IPS-11a (cell line): Measurements from ENCODE around the gene LSM12.
"Not testable (repeated sequence)": the region's sequence is repeated elsewhere in the genome, so short reads cannot be mapped to it uniquely, and the experiment has no call there.

Experiments used
- H3K4me3 ChIP-seq: one replicate; pipeline ENCODE4 v1.5.1; 2013; ENCODE audit warnings: low read depth, low read length, control low read depth

LSM12 gene

DNA sequence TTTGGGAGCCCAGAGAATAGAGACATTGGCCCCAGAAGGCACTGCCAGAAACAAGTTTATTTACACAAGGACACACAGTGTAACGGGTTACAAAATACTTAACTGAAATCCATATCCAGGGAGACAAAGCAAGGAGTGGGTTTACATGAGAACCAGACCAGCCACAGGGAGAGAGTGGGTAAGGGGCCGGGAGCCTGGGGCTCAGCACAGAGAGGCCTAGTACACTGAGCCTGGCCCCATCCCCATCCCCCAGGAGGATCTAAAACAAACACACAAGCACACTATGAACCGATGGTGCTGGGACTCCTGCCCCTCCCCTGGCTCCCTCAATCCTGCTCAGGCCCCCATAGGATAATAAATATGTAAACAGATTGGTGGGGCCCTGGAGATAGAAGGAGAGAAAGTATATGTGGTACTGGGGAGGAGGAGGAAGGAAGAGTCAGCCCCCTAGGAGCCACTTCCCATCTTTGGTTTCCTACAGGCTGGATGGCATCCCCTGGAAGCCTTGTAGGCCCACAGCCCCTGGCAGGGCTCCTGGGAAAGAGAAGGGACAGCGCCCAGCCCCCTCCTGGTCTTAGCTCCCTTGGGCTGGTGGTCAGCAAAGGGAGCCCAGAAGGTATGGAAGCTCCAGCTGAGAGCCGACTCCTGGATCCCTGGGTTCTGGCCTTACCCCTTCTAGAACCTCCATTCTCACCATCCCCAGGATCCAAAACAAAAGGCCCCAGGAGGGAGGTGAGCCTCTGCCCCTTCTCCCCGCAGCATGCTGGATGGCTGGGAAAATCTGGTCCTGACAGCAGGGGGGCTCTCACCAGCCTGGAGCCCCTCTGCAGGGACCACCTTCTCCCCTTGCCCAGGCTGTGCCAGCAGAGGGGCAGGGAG lies 10.5 kb upstream of the LSM12 start:
- H3K4me3 ChIP-seq: no peak overlapping the region

DNA sequence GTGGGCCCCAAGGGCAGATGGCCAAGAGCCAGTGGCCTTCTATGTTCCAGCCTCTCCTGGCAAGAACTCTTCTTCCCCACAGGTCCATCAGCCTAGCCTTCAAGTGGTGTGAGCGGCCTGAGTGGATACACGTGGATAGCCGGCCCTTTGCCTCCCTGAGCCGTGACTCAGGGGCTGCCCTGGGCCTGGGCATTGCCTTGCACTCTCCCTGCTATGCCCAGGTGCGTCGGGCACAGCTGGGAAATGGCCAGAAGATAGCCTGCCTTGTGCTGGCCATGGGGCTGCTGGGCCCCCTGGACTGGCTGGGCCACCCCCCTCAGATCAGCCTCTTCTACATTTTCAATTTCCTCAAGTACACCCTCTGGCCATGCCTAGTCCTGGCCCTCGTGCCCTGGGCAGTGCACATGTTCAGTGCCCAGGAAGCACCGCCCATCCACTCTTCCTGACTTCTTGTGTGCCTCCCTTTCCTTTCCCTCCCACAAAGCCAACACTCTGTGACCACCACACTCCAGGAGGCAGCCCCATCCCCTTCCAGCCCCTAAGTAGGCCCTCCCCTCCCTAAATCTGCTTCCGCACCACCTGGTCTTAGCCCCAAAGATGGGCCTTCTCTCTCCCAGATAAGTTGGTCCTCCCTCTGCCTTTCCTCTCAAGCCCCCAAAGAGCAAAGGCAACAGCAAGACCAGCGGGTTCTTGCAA lies 9.3 kb upstream of the LSM12 start:
- no peak overlapping the region for H3K4me3 ChIP-seq

DNA sequence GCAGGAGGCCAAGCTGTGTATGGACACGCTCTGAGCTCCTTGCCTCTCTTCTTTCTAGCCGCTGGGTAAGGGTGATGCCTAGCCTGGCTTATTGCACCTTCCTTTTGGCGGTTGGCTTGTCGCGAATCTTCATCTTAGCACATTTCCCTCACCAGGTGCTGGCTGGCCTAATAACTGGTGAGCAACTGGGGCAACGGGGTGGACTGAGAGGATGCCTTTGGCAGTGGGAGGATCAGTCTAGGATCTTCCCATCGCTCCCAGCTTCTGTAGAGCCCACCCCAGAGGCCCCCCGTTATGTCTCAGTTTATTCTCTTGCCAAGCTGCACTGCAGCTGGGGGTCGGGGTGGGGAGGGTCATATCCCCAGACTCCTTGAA lies 8.4 kb upstream of the LSM12 start:
- H3K4me3 ChIP-seq: no peak overlapping the region

DNA sequence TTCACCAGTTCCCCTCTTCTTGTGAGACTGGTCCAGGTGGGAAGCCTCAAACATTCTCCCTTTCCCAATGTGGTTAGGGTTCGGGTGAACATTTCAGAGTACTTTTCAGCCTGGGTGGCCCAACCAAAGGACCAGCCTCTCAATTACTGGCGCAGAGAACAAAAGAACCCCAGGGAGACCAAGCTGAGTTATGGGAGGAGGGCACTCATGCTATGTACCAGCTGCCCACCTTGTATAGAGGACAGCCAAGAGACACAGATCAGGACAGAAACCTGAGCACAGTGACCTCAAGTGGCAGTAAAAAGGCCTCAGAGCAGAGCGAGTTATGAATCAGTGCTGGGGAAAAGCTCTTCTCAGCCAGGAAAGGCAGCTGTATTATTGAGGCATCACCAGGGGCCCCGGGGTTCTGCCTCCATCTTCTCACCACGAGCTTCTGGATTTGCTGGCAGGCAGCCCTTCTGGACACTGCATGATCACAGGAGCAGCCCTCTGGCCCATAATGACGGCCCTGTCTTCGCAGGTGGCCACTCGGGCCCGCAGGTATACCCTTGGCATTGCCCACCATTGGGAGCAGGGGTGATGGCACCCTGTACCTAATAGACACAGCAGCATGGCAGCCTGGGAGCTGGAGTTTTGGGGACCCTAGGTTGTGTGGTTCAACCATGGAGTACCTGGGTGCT lies 7.9 kb upstream of the LSM12 start:
- no peak overlapping the region for H3K4me3 ChIP-seq

DNA sequence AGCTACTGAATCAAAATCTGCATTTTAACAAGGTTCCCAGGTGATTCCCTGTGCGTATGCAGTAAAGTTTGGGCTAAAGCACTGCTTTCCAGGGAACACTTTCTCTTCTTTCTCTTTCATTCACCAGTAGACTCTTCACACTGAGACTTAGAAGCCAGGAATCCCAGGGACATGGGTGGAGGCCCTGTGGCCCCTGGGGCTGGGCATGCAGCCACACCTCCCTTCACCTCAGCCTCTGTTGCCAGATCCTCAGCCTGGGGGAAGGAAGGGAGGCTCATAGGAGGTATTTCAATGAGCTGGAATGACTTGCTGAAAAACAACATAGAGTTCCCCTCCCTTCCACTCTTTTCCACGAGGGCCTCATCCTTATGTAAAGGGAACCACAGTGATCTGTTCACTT lies 5.3 kb upstream of the LSM12 start:
- H3K4me3 ChIP-seq: peak overlapping the region; percentile 94

DNA sequence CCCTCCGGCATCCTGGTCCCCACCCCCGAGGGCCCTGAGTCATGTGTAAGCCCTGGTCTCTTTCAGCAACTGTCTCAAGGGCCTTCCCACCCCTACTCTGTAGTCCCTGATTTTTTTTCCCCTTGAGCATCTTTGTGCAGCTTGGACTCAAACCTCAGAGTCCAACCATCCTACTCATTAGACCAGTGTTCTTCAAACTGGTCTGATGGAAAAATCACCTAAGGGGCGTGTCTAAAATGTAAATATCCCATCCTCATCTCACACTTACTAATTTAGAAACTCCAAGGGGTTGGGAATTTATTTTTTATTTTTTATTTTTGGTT lies 4.7 kb upstream of the LSM12 start:
- peak overlapping the region; percentile 94 for H3K4me3 ChIP-seq

DNA sequence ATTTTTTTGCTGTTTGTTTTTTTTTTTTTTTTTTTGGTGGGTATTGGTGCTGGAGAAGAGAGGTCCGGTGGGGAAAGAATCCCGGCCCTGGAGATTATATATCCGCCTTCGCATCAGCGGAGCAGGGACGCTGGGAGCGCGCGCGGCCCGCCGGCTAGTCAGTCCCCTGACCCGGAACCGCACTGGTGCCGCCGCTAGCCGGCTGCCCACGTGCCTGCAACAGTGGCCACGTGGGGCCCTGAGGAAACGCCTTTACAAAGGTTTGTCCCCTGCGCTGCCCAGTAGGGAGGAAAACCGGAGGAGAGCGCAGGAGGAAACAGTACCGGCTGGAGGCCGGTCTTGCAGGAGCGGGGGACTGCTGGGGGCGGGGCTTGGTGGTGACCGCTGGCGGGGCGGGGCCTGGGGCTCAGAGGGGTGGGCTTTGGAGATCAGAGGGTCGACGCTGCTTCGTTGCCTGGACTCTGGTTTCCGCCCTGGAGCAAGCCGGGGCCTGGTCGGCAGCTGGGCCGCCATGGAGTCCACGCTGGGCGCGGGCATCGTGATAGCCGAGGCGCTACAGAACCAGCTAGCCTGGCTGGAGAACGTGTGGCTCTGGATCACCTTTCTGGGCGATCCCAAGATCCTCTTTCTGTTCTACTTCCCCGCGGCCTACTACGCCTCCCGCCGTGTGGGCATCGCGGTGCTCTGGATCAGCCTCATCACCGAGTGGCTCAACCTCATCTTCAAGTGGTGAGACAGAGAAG lies 4.2 kb upstream of the LSM12 start, which contains the start of gene G6PC3:
G6PC3 (plus strand) TSS at position 281 of the 743 bp plus-strand sequence; CDS start at position 512, 231 bp downstream.
- peak within 1 kb of the TSS; percentile 94 for H3K4me3 ChIP-seq

DNA sequence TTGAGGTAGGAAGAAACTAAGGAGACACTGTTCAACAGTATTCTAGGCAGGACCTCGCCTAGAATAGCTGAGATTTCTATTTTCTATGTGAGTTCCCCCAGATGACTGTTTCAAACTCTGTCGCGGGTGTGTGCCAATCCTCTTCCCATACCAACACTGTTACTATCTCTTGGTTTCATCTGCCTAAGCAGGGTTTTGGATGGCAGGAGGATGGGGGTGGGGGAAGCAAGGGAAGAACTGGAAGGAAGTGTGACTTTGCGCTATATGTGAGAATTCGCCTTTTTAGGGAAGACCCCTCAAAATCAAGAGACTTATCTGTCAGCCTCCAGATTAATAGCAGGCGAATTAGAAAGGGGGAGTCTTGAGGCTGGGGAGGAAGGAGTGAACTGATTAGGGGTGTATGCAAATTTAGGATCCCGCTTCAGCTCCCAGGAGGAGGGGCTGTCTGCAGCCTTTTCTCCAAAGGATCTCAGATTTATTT lies 3.5 kb upstream of the LSM12 start:
- H3K4me3 ChIP-seq: peak overlapping the region; percentile 34

DNA sequence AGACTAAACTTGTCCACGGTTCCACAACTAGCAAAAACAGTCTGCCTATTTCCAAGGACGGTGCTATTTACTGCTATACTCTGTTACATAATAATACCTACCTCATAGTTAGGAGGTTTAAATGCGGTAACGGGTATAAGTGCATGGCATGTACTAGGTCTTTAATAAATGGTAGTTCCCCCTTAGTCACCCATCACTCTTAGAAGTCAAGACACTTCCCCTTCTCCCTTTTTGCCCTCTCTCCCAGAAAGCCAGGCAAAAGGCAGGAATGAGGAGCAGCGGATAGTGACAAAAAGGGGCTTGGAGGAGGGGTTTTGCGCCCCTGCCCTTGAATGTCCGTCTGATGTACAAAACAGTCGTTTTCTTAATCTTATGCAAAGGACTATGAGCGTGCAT lies 1.1 kb upstream of the LSM12 start:
- no peak overlapping the region for H3K4me3 ChIP-seq

DNA sequence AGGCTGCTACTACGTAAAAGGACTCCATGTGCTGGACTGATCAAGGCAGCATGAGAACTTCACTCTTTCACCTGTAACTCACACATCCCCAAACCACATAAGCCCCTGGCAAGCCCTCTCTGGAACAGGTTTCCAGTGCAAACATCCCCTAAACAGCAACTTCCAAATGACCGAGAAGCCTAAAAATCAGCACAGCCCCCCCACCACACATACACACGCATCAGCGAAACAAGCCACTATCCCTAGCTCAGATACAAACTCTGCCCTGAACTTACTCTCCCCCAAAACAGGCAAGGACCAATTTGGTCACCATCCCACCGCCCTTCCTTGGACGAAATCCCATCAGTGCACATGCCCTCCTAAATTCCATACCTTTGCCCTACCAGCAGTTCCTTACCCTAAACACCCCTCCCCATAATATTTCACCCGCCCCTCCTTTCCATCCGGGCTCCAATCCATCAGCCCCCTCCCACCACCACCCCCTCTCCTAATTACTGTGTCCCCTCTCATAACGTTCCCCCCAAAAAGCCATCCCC lies 735 bp downstream of the LSM12 start:
- peak overlapping the region; percentile 63 for H3K4me3 ChIP-seq

DNA sequence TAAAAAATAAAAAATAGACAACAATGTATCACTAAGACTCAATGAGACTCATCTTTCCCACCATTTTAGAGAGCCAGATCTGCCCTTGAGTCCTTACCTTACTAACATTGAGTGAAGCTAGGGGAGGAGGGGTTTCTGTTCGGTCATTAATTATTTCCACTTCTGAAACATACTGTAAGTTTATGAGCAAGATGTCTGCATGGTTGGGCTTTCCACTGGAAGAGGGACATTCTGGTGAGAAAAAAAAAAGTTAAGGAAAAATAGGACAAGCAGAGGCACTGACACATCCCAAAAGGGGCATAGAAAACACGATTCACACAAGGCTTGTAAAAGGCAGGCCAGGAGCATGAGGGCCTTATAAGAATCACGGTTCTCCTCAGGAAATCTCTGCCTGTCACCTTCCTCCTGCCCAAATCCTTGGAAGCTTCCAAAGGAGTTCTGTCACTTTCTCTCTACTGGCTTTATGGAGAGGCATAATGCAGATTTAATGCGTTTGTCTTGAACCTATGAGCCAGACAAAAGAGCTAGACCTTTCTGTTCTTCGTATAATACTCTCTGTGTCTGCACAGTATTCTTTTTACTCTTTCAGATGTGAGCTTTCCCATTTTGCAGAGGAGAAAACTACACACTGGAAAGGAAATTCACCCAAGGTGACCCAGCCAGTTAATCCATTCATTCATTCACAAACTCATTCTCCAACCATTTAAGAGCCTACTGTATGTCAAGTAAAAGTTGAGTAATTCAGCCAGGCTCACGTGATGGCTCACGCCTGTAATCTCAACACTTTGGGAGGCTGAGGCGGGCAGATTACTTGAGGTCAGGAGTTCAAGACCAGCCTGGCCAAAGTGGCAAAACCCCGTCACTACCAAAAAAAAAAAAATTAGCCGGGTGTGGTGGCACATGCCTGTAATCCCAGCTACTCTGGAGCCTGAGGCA lies 2.5 kb downstream of the LSM12 start:
- H3K4me3 ChIP-seq: no peak overlapping the region

DNA sequence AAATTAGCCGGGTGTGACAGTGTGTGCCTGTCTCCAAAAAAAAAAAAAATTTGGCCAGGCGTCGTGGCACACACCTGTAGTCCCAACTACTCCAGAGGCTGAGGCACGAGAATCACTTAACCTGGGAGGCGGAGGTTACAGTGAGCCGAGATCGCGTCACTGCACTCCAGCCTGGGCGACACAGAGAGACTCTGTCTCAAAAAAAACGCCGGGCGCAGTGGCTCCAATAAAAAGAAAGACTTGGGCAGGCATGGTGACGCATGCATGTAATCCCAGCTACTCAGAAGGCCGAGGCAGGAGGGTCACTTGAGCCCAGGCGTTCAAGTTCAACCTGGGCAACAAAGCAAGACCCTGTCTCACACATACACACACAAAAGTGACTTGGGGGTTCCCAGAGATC lies 3.6 kb downstream of the LSM12 start:
- no peak overlapping the region for H3K4me3 ChIP-seq

DNA sequence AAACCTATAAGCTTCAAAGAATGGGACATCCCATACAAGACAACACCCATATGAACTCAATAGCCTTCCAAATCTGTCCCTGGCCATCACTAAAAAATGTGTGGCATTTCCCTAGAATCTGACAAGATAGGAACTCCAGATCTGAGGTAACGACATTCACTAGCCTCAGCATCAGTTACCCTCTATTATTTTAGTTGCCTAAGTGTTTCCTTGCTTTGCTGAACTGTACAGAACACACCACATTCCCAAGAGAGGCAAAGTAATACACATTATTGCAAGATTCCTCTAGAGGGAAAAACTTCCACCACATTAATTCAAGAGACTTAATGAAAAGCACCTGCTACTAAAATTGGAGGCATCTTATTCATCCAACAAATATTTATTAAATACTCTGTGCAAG lies 5.0 kb downstream of the LSM12 start:
- no peak overlapping the region for H3K4me3 ChIP-seq

DNA sequence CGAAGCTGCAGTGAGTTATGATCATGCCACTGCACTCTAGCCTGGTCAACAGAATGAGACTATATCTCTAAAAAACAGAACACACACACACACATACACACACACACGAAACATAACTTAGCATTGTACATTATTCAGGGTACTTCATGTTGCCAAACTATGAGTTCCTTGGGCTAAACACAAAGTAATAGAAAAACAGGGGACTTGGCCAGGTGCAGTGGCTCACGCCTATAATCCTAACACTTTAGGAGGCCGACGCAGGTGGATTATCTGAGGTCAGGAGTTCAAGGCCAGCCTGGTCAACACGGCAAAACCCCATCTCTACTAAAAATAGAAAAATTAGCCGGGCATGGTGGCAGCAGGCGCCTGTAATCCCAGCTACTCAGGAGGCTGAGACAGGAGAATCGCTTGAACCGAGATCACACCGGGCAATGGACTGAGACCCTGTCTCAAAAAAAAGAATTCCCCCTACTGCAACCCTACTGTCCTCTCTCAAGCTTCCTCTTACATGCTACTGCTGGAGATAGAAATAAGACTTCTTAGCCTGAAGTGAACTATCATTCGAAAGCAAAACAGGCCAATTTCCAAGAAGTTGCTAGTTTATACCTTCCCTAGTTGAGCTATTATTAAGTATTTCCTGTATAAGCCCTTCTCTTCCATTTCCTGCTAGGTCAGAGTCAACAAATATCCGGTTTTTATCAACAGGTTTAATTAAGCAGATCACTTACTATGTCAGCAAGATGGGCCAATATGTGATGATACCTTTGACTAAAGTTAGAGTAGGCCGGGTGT lies 7.2 kb downstream of the LSM12 start:
- H3K4me3 ChIP-seq: no peak overlapping the region

DNA sequence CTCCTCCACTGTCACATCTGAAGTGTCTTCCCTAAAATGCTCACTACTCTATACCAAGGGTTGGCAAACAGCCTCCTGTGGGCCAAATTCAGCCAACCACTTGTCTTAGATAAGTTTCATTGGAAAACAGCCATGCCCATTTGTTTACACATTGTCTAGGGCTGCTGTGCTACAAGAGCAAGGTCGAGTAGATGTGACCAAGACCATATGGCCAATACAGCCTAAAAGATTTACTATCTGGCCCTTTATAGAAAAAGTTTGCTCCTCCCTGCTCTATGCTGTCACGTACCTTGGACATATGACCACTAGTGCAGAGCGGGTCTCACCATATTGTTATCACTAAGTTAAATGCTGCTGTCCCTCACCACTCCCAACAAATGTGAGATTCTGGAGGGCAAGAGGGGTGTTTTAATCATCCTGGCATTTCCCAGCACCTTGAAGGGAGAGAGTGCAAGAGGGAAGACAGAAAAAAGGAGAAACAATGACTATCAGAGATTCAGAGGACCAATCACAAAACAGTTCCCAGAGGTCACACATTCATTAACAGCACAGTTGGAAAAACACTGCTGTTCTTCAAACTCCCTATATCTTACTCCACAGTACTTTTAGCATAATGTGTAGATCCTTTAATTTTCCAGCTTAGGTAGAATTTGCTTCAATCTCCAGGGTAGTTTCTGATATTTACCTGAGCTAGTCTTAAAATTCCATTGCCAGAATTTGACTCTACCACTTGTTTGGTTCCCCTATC lies 13.2 kb downstream of the LSM12 start:
- no peak overlapping the region for H3K4me3 ChIP-seq

DNA sequence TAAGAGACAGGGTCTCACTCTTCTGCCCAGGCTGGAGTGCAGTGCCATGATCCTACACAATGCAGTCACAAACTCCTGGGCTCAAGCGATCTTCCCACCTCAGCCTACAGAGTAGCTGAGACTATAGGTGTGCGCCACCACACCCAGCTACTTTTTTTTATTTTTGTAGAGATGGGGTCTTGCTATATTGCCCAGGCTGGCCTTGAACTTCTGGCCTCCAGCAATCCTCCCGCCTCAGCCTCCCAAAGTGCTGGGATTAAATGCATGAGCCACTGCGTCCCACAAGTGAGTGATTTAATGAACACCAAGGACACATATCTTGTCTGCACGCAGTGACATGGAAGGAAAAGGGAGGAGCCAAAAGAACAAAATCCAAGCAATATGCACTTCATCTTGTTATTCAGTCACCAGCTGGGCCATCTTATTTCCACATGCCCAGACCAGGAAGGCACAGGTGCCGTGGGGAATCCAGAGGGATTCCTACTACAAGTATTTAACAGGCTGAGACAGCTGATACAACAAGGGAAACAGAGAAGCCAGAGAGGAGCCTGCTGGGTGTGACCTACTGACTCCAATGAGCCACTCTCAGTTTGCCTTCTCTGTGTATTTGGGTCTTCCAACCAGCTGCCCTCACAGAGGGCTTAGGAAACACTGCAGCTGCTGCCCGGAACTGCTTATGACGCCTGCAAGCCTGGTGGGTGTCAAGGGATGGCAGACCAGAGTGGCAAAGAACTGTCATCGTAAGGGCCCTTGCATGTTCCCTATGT lies 17.0 kb downstream of the LSM12 start:
- no peak overlapping the region for H3K4me3 ChIP-seq

DNA sequence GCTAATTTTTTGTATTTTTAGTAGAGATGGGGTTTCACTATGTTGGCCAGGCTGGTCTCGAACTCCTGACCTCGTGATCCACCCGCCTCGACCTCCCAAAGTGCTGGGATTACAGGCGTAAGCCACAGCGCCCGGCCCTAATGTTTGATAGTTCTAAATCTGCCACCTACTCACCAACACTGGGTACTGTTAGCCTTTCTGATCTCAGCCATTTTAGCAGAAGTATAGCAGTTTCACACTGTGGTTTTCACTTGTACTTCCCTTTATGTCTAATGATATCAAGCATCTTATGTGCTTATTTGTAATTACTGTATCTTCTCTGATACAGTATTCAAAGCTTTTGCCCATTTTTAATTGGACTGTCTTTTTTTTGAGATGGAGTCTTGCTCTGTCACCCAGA lies 19.6 kb downstream of the LSM12 start:
- H3K4me3 ChIP-seq: not testable (repeated sequence)
